ENCODE data around the gene MARS1. TPM values are rescaled to one million over a fixed set of nuclear protein-coding genes. Genes with fewer than 3 reads are reported as not detected.
A peak's percentile ranks its signal among the peaks of the same experiment; 100 is the strongest.
"Not testable (repeated sequence)": the region's sequence is repeated elsewhere in the genome, so short reads cannot be mapped to it uniquely, and the experiment has no call there.

The MARS1 gene
- total RNA-seq, 2 experiments from 2014 or later = 389 to 583 TPM

DNA sequence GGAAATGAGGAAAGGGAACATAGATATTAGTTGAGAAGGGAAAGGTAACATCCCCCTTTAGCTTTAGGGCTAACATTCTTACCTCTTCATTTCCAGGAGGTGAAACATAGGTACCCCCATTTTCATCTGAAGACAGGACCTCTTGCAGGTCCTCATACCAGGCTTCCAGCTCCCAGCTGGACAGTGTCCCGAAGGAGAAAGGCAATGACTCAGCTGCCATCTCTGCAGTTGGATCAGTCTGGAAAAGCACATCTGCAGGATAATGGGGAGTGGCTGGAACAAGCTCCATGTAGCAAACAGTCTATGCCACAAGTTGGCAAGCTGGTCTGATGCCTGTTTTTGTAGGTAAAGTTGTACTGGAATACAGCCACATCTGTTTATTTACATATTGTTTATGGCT lies 29.3 kb downstream of the MARS1 start:
- intact Hi-C loops (cut with DNase I, micrococcal nuclease) = no loop called here
- CTCF ChIA-PET = no interaction called here

GRCh38 chr12:57517718-57518117 lies 29.9 kb downstream of the MARS1 start:
- H3K4me1 Mint-ChIP-seq = peaks cover 34% of the 10 kb centered on the region
- H3K9me3 Mint-ChIP-seq (ENCODE audit: low read depth); H3K4me3 Mint-ChIP-seq; H3K27me3 Mint-ChIP-seq; intact Hi-C loops (cut with DNase I, micrococcal nuclease); CTCF ChIA-PET; ATAC-seq; DNase-seq: not testable (repeated sequence)
- POLR2A ChIA-PET = interaction anchor here (0.7 to 1.2 kb wide), 6 partner anchors 8 to 390 kb away, joined by 3 to 6 read pairs (median 4); partner anchors contain the start of genes ARHGAP9 and LRP1
- H3K36me3 Mint-ChIP-seq (ENCODE audit: low read depth) = peaks cover 62% of the 10 kb centered on the region
- peak overlapping the region; percentile 98 for H3K27ac Mint-ChIP-seq

More for the DNA sequence above, 29.3 kb downstream of the MARS1 start:
- DNase-seq (no peak), ATAC-seq (no peak)
- H3K27ac Mint-ChIP-seq = peak overlapping the region; percentile 44
- no peaks in the 10 kb centered on the region for H3K9me3 Mint-ChIP-seq (ENCODE audit: low read depth)
- H3K36me3 Mint-ChIP-seq (ENCODE audit: low read depth) = peaks cover 67% of the 10 kb centered on the region
- POLR2A ChIA-PET = interaction anchor here (1.0 to 1.2 kb wide), 4 partner anchors 9 to 20 kb away, joined by 3 to 8 read pairs (median 4); no protein-coding TSS in a partner anchor
- H3K4me1 Mint-ChIP-seq = peaks cover 34% of the 10 kb centered on the region
- H3K27me3 Mint-ChIP-seq = no peaks in the 10 kb centered on the region
- no peak overlapping the region for H3K4me3 Mint-ChIP-seq

- Mint-ChIP-seq H3K27ac (peak overlapping the region; percentile 98), H3K9me3 (ENCODE audit: low read depth) (no peaks in the 10 kb centered on the region), H3K4me1 (peaks cover 36% of the 10 kb centered on the region), H3K27me3 (no peaks in the 10 kb centered on the region), H3K36me3 (ENCODE audit: low read depth) (peaks cover 56% of the 10 kb centered on the region), H3K4me3 (peak overlapping the region; percentile 96)
- CTCF ChIA-PET = no interaction called here
- DNase-seq (no peak), ATAC-seq (no peak)
- POLR2A ChIA-PET = interaction anchor here (0.6 to 1.2 kb wide), 7 partner anchors 17 to 390 kb away, joined by 3 to 6 read pairs (median 3); partner anchors contain the start of genes ARHGAP9 and LRP1
- intact Hi-C loops (cut with DNase I, micrococcal nuclease) = no loop called here
Measured at GRCh38 chr12:57518176-57518919, 30.5 kb downstream of the MARS1 start.

DNA sequence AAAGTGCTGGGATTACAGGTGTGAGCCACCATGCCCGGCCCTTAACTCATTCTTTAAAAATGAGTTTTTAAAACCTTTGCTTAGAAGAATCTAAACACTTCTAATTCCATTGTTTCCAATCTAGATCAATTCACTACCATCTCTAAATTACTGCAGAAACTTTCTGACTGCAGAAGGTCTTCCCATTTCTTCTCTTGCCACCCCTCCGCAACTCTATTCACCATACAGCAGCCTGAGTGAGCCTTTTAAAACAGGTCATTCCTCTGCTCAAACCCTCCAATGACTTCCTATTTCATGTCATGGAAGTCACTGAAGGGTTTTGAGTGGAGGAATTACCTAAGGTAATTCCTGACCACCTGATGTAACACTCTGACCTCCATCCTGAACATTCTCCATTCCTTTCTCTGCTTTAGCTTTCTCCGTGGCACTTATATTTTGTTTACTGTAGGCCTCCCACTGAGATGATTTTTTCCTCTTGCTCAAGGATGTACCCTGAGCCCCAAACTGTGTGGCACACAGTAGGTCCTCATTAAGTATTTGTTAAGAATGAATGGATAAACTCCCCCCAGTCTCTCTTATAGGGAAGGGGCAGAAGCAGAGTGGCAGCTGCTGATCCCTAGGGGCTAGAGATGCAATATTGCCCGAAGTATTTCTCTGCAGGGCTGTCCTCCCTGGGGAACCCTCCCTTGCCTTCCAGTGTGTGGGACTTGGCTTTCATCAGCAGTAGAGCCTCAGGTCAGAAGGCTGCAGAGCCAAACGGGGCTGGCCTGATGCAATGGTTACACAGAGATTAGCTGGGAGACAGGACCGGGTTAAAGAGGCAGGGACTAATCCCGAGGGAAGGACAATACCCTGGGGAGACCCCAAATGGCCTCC lies 31.3 kb downstream of the MARS1 start:
- ChIA-PET POLR2A (interaction anchor here (0.6 to 2.4 kb wide), 4 partner anchors 18 to 294 kb away, joined by 3 to 8 read pairs (median 4); partner anchors contain the start of gene DCTN2), CTCF (no interaction called here)
- intact Hi-C loops (cut with DNase I, micrococcal nuclease) = no loop called here
- Mint-ChIP-seq H3K4me1 (peaks cover 44% of the 10 kb centered on the region), H3K27me3 (no peaks in the 10 kb centered on the region), H3K4me3 (peak overlapping the region; percentile 96), H3K27ac (peak overlapping the region; percentile 98), H3K36me3 (ENCODE audit: low read depth) (peaks cover 58% of the 10 kb centered on the region), H3K9me3 (ENCODE audit: low read depth) (no peaks in the 10 kb centered on the region)
- no peak for ATAC-seq
- DNase-seq = peak; percentile 40

DNA sequence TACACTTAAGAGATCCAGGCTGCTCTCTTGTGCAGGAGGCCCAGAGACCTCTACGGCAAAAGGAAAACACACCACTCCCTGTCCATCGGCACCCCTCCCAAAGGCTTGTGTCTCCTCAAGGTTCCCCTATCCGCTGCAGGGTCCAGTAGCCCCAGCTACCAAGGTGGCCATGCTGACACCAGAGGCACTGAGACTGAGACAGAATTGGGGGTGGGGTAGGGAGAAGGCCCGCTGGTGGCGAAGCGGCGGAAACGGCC lies 31.9 kb downstream of the MARS1 start:
- Mint-ChIP-seq H3K9me3 (ENCODE audit: low read depth) (no peaks in the 10 kb centered on the region), H3K36me3 (ENCODE audit: low read depth) (peaks cover 57% of the 10 kb centered on the region), H3K4me1 (peaks cover 50% of the 10 kb centered on the region), H3K4me3 (peak overlapping the region; percentile 96), H3K27me3 (no peaks in the 10 kb centered on the region), H3K27ac (peak overlapping the region; percentile 98)
- ATAC-seq (no peak), DNase-seq (peak; percentile 48)
- intact Hi-C loops (cut with DNase I, micrococcal nuclease) = loop anchor here (1.0 to 5.0 kb wide), 12 partner anchors 28 to 1591 kb away; partner anchors contain the start of genes MARS1 (in 2 of the 2), CDK4 (in 1 of the 2), DCTN2 (in 1 of the 2) and GLI1 (in 1 of the 2)
- ChIA-PET CTCF (no interaction called here), POLR2A (interaction anchor here (0.6 to 2.4 kb wide), 6 partner anchors 17 to 225 kb away, joined by 3 to 8 read pairs (median 3); partner anchors contain the start of gene DCTN2)

DNA sequence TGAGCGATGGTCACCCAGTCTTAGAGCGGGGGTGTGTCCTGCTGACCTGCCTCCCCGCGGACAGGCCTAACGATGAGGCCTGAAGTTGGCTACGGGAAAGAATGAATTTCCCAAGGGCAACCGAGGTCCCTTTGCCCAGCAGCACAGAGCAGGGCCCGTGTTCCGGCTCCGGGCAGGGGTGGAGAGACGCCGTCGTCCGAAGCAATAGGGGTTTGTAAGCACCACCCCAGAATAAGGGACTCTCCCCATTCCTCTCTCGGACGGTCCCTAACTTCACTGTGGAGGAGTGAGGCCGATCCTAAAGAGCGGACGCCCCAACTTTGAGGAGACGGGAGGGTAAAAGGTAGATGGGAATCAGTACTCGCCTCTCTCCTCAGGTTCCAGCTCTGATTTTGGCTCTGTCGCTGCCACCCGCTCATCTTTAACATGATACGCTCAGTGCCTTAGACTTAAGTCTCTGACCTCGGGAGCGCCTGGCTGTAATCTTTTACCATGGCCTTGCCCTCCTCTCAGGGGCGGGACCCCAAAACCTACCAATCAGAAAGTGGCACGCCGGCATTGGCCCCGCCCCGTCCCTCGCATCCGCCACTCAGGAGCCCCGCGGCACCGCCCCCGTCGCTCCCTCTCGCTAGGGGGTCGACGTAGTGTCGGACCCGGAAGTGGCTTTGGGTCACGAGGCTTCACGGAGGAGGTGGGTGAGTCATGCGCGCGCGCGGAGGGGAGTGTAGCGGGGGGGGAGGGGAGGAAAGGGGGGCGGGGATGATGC lies 32.4 kb downstream of the MARS1 start, which contains the start of gene DDIT3:
Gene DDIT3 (minus strand): TSS at position 462 of the 766 bp plus-strand sequence. CDS start 3,108 bp downstream, outside the sequence.
- Mint-ChIP-seq H3K36me3 (ENCODE audit: low read depth) (peaks cover 58% of the 10 kb centered on the region), H3K27ac (peak within 1 kb of the TSS; percentile 99), H3K9me3 (ENCODE audit: low read depth) (no peaks in the 10 kb centered on the region), H3K4me3 (peak within 1 kb of the TSS; percentile 96), H3K4me1 (peaks cover 53% of the 10 kb centered on the region), H3K27me3 (no peaks in the 10 kb centered on the region)
- POLR2A ChIA-PET = interaction anchor here (0.5 to 2.4 kb wide), 8 partner anchors 16 to 224 kb away, joined by 3 to 8 read pairs (median 3); partner anchors contain the start of gene DCTN2
- DNase-seq = peak; percentile 100
- CTCF ChIA-PET = interaction anchor here (0.6 kb wide), 2 partner anchors 19 to 763 kb away, joined by 3 read pairs; no protein-coding TSS in a partner anchor
- peak; percentile 76 for ATAC-seq
- intact Hi-C loops (cut with DNase I, micrococcal nuclease) = loop anchor here (1.0 to 5.0 kb wide), 12 partner anchors 27 to 1591 kb away; partner anchors contain the start of genes MARS1 (in 2 of the 2), CDK4 (in 1 of the 2), DCTN2 (in 1 of the 2) and GLI1 (in 1 of the 2)

GRCh38 chr12:57521525-57522010 lies 33.7 kb downstream of the MARS1 start:
- H3K36me3 Mint-ChIP-seq (ENCODE audit: low read depth) = peaks cover 46% of the 10 kb centered on the region
- H3K4me1 Mint-ChIP-seq = peaks cover 58% of the 10 kb centered on the region
- peak overlapping the region; percentile 99 for H3K27ac Mint-ChIP-seq
- peak; percentile 42 for DNase-seq
- ChIA-PET POLR2A (interaction anchor here (2.4 kb wide), 1 partner anchor 25 kb away, joined by 8 read pairs; the partner anchor contains the start of gene DCTN2), CTCF (interaction anchor here (0.6 kb wide), 1 partner anchor 43 kb away, joined by 3 read pairs; no protein-coding TSS in a partner anchor)
- intact Hi-C loops (cut with DNase I, micrococcal nuclease) = loop anchor here (1.0 to 5.0 kb wide), 14 partner anchors 26 to 1593 kb away; partner anchors contain the start of genes CDK4 (in 2 of the 2), CTDSP2 (in 1 of the 2), DCTN2 (in 1 of the 2) and OS9 (in 1 of the 2)
- H3K9me3 Mint-ChIP-seq (ENCODE audit: low read depth) = no peaks in the 10 kb centered on the region
- no peak for ATAC-seq
- no peaks in the 10 kb centered on the region for H3K27me3 Mint-ChIP-seq
- peak overlapping the region; percentile 96 for H3K4me3 Mint-ChIP-seq

GRCh38 chr12:57522011-57522886 lies 34.4 kb downstream of the MARS1 start, which contains the start of gene MBD6:
Gene MBD6, plus strand, starts transcription at chr12:57522824. Its CDS starts 1,480 bp downstream, at chr12:57524304.
- peak within 1 kb of the TSS; percentile 99 for H3K27ac Mint-ChIP-seq
- no peaks in the 10 kb centered on the region for H3K9me3 Mint-ChIP-seq (ENCODE audit: low read depth)
- peak within 1 kb of the TSS; percentile 96 for H3K4me3 Mint-ChIP-seq
- H3K36me3 Mint-ChIP-seq (ENCODE audit: low read depth) = peaks cover 41% of the 10 kb centered on the region
- ChIA-PET POLR2A (no interaction called here), CTCF (no interaction called here)
- ATAC-seq (peak; percentile 50), DNase-seq (peak; percentile 96)
- no peaks in the 10 kb centered on the region for H3K27me3 Mint-ChIP-seq
- intact Hi-C loops (cut with DNase I, micrococcal nuclease) = loop anchor here (1.0 to 5.0 kb wide), 13 partner anchors 25 to 1550 kb away; partner anchors contain the start of genes CDK4 (in 2 of the 2), CTDSP2 (in 1 of the 2), DCTN2 (in 1 of the 2) and OS9 (in 1 of the 2)
- peaks cover 54% of the 10 kb centered on the region for H3K4me1 Mint-ChIP-seq

DNA sequence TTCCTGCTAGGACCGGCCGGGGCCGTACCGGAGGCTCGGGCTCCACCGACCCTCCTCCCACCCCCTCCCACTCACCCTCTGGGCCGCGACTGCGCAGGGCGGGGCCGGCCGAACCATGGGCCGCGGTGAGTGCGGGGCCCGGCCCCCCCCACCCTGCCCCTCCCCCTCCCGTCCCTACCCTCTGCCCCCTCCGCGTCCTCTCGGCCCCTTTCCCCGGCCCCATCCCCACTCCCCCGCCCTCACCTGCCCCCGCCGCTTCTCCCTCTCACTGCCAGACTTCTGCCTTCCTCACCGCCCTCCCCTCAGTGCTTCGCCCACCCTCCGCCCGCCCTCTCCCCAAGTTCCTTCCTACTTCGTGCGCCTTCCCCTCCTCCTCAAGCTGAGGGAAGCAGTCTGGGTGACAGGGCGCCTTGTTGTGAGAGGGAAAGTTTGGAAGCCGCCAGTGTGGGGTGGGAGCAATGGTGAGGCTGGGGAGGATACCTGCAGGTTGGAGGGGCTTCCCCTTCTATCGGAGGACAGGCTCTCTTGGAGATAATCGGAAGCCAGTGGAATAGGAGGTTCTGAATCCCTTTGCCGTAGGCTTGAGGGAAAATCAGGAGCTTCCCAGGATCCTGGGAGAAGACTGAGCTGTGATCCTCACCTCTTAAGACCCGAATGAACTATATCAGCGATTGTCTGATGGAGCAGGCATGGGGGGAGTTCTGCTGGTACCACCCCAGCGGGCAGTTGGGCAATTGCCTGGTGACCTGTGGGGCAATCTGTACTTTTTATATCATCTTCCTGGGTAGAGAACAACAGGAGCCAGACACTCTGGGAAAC lies 35.2 kb downstream of the MARS1 start:
- POLR2A ChIA-PET = interaction anchor here (0.5 kb wide), 1 partner anchor 35 kb away, joined by 3 read pairs; the partner anchor contains the start of gene MARS1
- no peaks in the 10 kb centered on the region for H3K9me3 Mint-ChIP-seq (ENCODE audit: low read depth)
- ATAC-seq (no peak), DNase-seq (no peak)
- H3K4me3 Mint-ChIP-seq = peak overlapping the region; percentile 96
- intact Hi-C loops (cut with DNase I, micrococcal nuclease) = loop anchor here (1.0 to 5.0 kb wide), 13 partner anchors 24 to 1551 kb away; partner anchors contain the start of genes CDK4 (in 2 of the 2), CTDSP2 (in 1 of the 2), DCTN2 (in 1 of the 2) and OS9 (in 1 of the 2)
- H3K27me3 Mint-ChIP-seq = no peaks in the 10 kb centered on the region
- CTCF ChIA-PET = interaction anchor here (1.0 to 2.2 kb wide), 4 partner anchors 10 to 70 kb away, joined by 3 to 6 read pairs (median 4); no protein-coding TSS in a partner anchor
- peak overlapping the region; percentile 88 for H3K27ac Mint-ChIP-seq
- peaks cover 51% of the 10 kb centered on the region for H3K4me1 Mint-ChIP-seq
- H3K36me3 Mint-ChIP-seq (ENCODE audit: low read depth) = peaks cover 38% of the 10 kb centered on the region

Measured in activated CD4-positive, alpha-beta T cell treated with anti-CD3 and anti-CD28 coated beads for 36 hours (primary cell).